GM06990 (cell line): Measurements from ENCODE around the gene APEH.

Experiments used
- DNase-seq: peaks from one replicate; pipeline ENCODE4 v3.0.0-alpha.2; 2011; ENCODE audit not compliant: insufficient read length; ENCODE audit errors: extremely low read depth
- H3K27me3 ChIP-seq: replicated peaks from 2 replicates; pipeline ENCODE4 v1.6.0; 2011; ENCODE audit warnings: low read length; ENCODE audit not compliant: control insufficient read depth, insufficient read depth
- H3K36me3 ChIP-seq: 2 replicates; pipeline ENCODE4 v1.5.1; 2011; ENCODE audit warnings: low read length; ENCODE audit not compliant: control insufficient read depth, insufficient read depth
- H3K4me3 ChIP-seq: replicated peaks from 2 replicates; pipeline ENCODE4 v1.5.1; 2011; ENCODE audit warnings: low read depth, mild to moderate bottlenecking, control low read depth, low read length
- CTCF ChIP-seq: IDR thresholded peaks from 2 replicates; pipeline ENCODE4 v1.5.1; 2011; ENCODE audit warnings: low read length, control low read depth, mild to moderate bottlenecking, inconsistent platforms; ENCODE audit not compliant: insufficient read depth, poor library complexity, severe bottlenecking

Gene APEH

GRCh38 chr3:49714728-49715550, 40.8 kb downstream of the APEH start:
- no peak for DNase-seq
- no peak for TF ChIP-seq CTCF
- Histone ChIP-seq H3K36me3 (peaks cover 16% of the 10 kb centered on the region), H3K4me3 (no peak overlapping the region), H3K27me3 (no peaks in the 10 kb centered on the region)

GRCh38 chr3:49715611-49716121, 41.5 kb downstream of the APEH start:
- peaks cover 16% of the 10 kb centered on the region for H3K36me3 ChIP-seq

GRCh38 chr3:49716169-49716568, 42.0 kb downstream of the APEH start:
- TF ChIP-seq CTCF = no peak
- Histone ChIP-seq H3K27me3 (no peaks in the 10 kb centered on the region), H3K36me3 (peaks cover 21% of the 10 kb centered on the region), H3K4me3 (no peak overlapping the region)
- no peak for DNase-seq

More at GRCh38 chr3:49715611-49716121, 41.5 kb downstream of the APEH start:
- H3K27me3 ChIP-seq = no peaks in the 10 kb centered on the region
- no peak for TF ChIP-seq CTCF
- no peak overlapping the region for H3K4me3 ChIP-seq
- DNase-seq = no peak

- Histone ChIP-seq H3K36me3 (peaks cover 26% of the 10 kb centered on the region), H3K4me3 (no peak overlapping the region), H3K27me3 (no peaks in the 10 kb centered on the region)
- TF ChIP-seq CTCF = no peak
- DNase-seq = peak; percentile 14
Observed at GRCh38 chr3:49716691-49717210, 42.6 kb downstream of the APEH start.

GRCh38 chr3:49717211-49717958, 43.2 kb downstream of the APEH start:
- TF ChIP-seq CTCF = no peak
- H3K27me3 ChIP-seq = no peaks in the 10 kb centered on the region
- no peak overlapping the region for H3K4me3 ChIP-seq
- peak; percentile 18 for DNase-seq
- H3K36me3 ChIP-seq = peaks cover 31% of the 10 kb centered on the region
